Measurements from ENCODE around the gene MLLT10. TPM values are rescaled to one million over a fixed set of nuclear protein-coding genes. Genes with fewer than 3 reads are reported as not detected.

Gene MLLT10
- total and polyA plus RNA-seq, 9 of the 15 experiments (the other 6 are each of a cell fraction or from before 2014, with no cell fraction given), result 18.8 to 81.4 (median 64.2) TPM

GRCh38 chr10:21525367-21526187, 8.5 kb upstream of the MLLT10 start, which contains the start of gene SKIDA1 (continued):
- TF ChIP-seq E2F8 (IDR thresholded peaks at IDR 0.05; ENCODE audit: low read depth, partially characterized antibody) (peak; percentile 34), ZMIZ1 (IDR thresholded peaks at IDR 0.05; ENCODE audit: low read depth in 2 of 2, low read length in 2 of 2) (no peak; a peak in 1 of 4 replicates), RBM15 (IDR thresholded peaks at IDR 0.05; ENCODE audit: insufficient read depth, low read length) (no peak), ZNF444 (CRISPR knock-in tag; IDR thresholded peaks at IDR 0.05) (no peak), HDAC1 (IDR thresholded peaks at IDR 0.05) (peak in 1 of 2 experiments; percentile 90; a peak in 1 of 4 replicates), RAD21 (CRISPR knock-in tag; conservative IDR thresholded peaks at IDR 0.05 in 1 of 2, IDR thresholded peaks at IDR 0.05 in 1 of 2) (no peak), CHD1 (IDR thresholded peaks at IDR 0.05; ENCODE audit: low read length) (no peak), RBM25 (IDR thresholded peaks at IDR 0.05; ENCODE audit: low read depth, low read length, severe bottlenecking) (no peak), MBD2 (IDR thresholded peaks at IDR 0.05; ENCODE audit: borderline replicate concordance, low read depth) (peak; percentile 50; the same call in 1 of the 2 replicates), PYGO2 (tag; IDR thresholded peaks at IDR 0.05) (no peak), RBFOX2 (IDR thresholded peaks at IDR 0.05; ENCODE audit: low read depth, low read length) (peak; percentile 92), ZFP30 (CRISPR knock-in tag; IDR thresholded peaks at IDR 0.05; ENCODE audit: borderline replicate concordance) (no peak), TAF1 (IDR thresholded peaks at IDR 0.05; ENCODE audit: control insufficient read depth, extremely low read depth, insufficient read depth, low read length, severe bottlenecking) (peak; percentile 63), ZNF395 (CRISPR knock-in tag; IDR thresholded peaks at IDR 0.05) (peak; percentile 94)
- TF ChIP-seq, protein P1, sequence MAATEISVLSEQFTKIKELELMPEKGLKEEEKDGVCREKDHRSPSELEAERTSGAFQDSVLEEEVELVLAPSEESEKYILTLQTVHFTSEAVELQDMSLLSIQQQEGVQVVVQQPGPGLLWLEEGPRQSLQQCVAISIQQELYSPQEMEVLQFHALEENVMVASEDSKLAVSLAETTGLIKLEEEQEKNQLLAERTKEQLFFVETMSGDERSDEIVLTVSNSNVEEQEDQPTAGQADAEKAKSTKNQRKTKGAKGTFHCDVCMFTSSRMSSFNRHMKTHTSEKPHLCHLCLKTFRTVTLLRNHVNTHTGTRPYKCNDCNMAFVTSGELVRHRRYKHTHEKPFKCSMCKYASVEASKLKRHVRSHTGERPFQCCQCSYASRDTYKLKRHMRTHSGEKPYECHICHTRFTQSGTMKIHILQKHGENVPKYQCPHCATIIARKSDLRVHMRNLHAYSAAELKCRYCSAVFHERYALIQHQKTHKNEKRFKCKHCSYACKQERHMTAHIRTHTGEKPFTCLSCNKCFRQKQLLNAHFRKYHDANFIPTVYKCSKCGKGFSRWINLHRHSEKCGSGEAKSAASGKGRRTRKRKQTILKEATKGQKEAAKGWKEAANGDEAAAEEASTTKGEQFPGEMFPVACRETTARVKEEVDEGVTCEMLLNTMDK (IDR thresholded peaks at IDR 0.05; ENCODE audit: borderline replicate concordance, insufficient read depth, low read depth, low read length, poor library complexity, severe bottlenecking), result no peak
